Spleen (tissue), 7 donors: ENCODE measurements around the gene PDCD10.

ENCODE experiments used
- CTCF ChIP-seq, 11 experiments: fragments of 200-600 bp in 7 of 11; fragments of 450-650 bp in 4 of 11; sonication (generic) in 4 of 11; IDR thresholded peaks in 8 of 11; conservative IDR thresholded peaks in 3 of 11; 1 replicate in 7 of 11; 2 replicates in 4 of 11; pipeline versions ENCODE4 v1.4.0 to v1.8.0; 2016 to 2021; ENCODE audit warnings: antibody characterized with exemption in 11 of 11, inconsistent platforms in 4 of 11, mild to moderate bottlenecking in 1 of 11
- POLR2AphosphoS5 ChIP-seq, 3 donors: sonication (generic); formaldehyde crosslinking; IDR thresholded peaks; one replicate each; pipeline ENCODE4 v1.5.1; 2017; ENCODE audit warnings: antibody characterized with exemption in 3 of 3
- donor health status: DM: no; HTN: no; CAD: no; lungs with moderate emphysema.
- donor health status: DM: no; HTN: no; CAD: no.
- donor health status: DM: no; HTN: no; CAD: no.

DNA sequence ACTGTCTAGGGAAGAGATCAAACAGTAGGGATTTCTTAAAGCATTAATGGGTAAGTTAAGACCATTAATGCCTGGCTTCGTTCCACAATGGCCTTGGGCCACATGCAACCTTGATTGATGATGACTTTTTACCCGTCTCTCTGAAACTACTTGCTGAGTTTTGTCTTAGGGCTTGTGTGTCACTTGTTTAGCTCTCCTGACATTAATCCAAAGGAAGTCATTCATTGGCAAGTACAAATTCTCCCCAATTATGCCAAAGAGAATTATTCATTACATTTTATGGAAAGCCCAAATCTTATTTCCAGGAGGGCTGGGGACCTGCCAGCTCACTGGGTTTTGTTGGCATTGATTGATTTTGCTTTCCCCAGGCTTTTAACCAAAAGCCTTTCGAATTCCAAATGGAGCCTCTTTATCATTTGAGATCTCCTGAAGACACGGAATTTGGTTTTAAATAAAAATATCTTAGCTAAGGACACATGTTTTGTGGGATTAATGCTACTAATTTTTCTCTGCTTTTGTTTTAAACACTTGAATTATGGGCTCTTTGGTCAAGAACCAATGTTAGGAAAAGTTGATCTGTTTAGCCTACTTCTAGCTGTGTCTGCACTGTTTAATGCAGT, 41.5 kb upstream of the PDCD10 start:
- no peak for TF ChIP-seq CTCF (IDR thresholded peaks at IDR 0.05 in 8 of 11, conservative IDR thresholded peaks at IDR 0.05 in 3 of 11)
- no peak for TF ChIP-seq POLR2AphosphoS5 (IDR thresholded peaks at IDR 0.05)
